Activated CD8-positive, alpha-beta memory T cell treated with anti-CD3 and anti-CD28 coated beads, Interleukin-2, amount 50 U/mL, for 24 hours (primary cell): Measurements from ENCODE around the gene PLXNB2.
"Not testable (repeated sequence)": the region's sequence is repeated elsewhere in the genome, so short reads cannot be mapped to it uniquely, and the experiment has no call there.

ENCODE experiments used
- DNase-seq: peaks from one replicate; pipeline ENCODE4 v3.0.0-alpha.2; 2020; ENCODE audit errors: extremely low read depth

PLXNB2 gene

DNA sequence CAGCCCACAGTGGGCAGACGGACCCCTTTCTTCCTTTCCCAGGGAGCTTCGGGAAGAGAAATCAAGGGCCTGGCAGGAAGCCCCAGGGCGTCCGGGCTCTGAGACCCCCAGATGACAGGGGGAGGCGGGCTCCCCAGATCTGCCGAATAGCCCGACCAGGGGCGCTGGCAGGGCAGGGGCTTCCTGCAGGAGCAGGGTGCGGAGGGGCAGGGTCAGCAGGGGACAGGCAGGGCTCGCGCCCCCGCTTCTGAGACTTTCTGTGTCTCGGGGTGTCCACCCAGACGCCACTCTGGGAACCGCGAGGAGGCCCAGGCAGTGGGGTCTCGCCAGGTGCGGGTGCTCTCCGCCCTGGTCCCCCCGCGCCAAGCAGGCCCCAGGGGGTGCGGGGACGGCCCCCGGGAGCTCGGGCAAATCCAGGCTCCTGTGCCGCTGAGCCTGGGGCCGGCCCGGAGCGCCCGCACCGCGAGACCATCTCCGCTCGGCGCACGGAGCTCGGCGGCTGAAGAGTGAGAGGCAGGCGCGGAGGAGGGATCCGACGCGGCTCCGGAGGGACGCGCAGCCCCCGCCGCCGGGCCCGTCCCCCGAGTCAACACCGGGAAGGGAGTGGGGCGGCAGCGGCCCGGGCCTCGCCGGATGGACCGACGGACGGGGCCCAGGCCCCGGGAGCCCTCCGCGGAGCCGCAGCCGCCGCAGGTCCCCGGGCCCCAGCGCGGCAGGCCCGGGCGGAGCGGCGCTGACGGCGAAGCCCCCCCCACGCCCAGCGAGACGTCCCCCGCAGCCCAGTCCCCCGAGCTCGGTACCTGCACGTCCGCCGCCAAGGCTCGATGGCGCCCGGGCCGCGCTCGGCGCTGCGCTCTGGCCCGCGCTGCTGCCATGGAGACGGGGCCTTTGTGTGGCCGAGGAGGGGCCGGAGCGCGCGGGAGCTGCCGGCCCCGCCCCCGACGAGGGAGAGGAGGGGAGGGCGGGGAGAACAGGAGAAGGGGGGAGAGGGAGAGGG lies at the start of gene PLXNB2:
TSS of gene PLXNB2 (minus strand) at position 894 of the 997 bp plus-strand sequence. CDS start 17,062 bp downstream, outside the sequence.
- no peak for DNase-seq

GRCh38 chr22:50357222-50357621 lies 49.8 kb upstream of the PLXNB2 start:
- DNase-seq, result no peak

- no peak for DNase-seq
These were observed 48.7 kb upstream of the PLXNB2 start for GRCh38 chr22:50356186-50356585.

DNA sequence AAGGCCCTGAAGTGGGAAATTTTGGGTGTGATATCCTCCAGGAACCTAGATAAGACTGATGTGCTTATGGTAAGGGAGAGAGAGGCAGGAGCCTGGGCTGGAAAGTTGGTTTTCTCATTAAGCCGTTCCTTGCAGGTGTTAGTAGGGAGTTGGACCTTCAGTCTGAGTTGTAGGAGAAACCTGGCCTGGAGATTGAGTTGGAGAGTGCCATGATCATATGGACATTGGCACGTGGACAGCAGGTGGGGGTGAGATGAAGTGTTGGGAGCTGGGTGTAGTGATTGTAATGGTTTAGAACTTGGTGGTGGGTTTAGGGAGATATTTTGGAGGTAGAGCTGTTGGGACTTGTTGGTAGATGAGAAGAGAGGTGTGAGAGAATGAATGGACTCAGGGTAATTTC lies 40.6 kb upstream of the PLXNB2 start:
- no peak for DNase-seq

DNA sequence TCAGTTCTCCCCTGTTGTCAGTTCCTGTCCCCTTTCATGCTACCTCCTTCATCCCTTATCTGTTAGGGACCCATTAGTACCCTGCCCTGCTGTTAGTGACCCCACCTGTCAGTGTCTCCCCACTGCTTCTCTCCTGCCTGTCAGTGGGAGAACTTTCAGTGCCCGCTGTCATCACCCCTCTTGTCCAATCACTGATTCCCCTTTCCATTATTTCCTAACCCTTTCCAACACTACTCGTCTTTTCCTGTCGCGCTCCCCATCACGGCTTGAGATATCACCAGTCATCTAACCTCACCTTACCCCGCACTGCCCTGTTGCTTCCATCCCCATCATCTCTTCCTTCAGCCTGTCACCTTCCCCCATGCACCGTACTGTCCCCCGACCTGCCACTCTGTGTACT lies 39.7 kb upstream of the PLXNB2 start:
- no peak for DNase-seq

GRCh38 chr22:50346470-50346869 lies 39.0 kb upstream of the PLXNB2 start:
- DNase-seq, result no peak

- no peak for DNase-seq
These were observed 36.1 kb upstream of the PLXNB2 start for GRCh38 chr22:50343541-50343935.

- peak; percentile 58 for DNase-seq
These were observed 35.5 kb upstream of the PLXNB2 start, which contains the start of gene PPP6R2 for GRCh38 chr22:50342651-50343540. PPP6R2 (plus strand) TSS chr22:50343327; CDS start chr22:50393909, 50,582 bp downstream.

- peak; percentile 79 for DNase-seq
These were observed 34.7 kb upstream of the PLXNB2 start for GRCh38 chr22:50341977-50342650.

- no peak for DNase-seq
These were observed 32.8 kb upstream of the PLXNB2 start for GRCh38 chr22:50339945-50340879.

GRCh38 chr22:50338860-50339462 lies 31.5 kb upstream of the PLXNB2 start:
- no peak for DNase-seq

GRCh38 chr22:50338042-50338573 lies 30.7 kb upstream of the PLXNB2 start:
- DNase-seq, result no peak

GRCh38 chr22:50337262-50338041 lies 30.0 kb upstream of the PLXNB2 start:
- DNase-seq, result no peak

- DNase-seq, result not testable (repeated sequence)
These were observed 27.0 kb upstream of the PLXNB2 start for GRCh38 chr22:50334433-50334832.

- DNase-seq, result no peak
These were observed 21.8 kb upstream of the PLXNB2 start for GRCh38 chr22:50329236-50329635.

- DNase-seq, result no peak
These were observed 20.2 kb upstream of the PLXNB2 start for GRCh38 chr22:50327711-50328019.

GRCh38 chr22:50326956-50327710 lies 19.7 kb upstream of the PLXNB2 start, which contains the start of gene DENND6B:
DENND6B (minus strand) TSS chr22:50327012; CDS start chr22:50326988, 24 bp downstream.
- no peak for DNase-seq

GRCh38 chr22:50326225-50326955 lies 18.9 kb upstream of the PLXNB2 start:
- DNase-seq, result no peak
